HG03064 (cell line): Measurements from ENCODE around the gene FEZF1.

Experiments
- ATAC-seq: cut with Tn5 transposase; IDR thresholded peaks from one replicate; pipeline ENCODE4 v1.9.1; 2021; ENCODE audit warnings: low read depth; ENCODE audit not compliant: unreplicated experiment

The FEZF1 gene

DNA sequence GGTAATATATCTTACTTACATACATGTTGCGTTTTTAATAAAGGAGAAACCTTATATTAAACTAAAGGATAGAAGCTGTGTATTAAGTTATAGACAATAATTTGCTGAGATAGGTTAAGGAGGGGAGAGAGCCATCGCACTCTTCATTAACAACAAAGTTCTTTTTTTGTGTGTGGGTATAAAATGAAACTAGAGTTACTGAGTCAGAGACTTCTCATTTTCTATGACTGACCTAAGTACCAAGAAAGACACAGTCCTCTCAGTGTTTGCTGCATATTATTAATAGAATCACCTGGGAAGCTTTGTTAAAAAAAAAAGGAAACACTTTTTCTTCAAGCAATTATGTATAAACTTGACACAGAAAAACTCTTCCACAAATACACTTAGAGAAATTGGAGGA is 31.4 kb downstream of the FEZF1 start:
- ATAC-seq, result no peak

DNA sequence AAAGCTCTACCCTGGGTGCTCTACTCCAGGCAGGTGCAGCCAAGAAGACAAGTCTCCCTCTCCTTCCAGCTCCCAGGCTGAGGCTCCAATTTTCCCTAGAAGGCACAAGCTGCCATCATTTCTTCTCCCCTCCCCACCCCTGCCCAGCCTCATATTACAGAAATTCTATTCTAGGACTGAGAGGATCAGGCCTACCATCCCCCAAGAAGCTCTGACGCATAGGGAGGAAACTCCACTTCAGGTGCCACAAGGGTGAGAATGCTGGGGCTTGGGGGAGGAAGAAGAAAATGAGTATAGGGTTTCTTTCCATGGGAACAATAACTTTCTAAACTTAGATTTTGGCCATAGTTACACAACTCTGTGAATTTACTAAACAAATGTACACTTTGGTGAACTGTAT is 35.3 kb downstream of the FEZF1 start:
- ATAC-seq, result no peak

DNA sequence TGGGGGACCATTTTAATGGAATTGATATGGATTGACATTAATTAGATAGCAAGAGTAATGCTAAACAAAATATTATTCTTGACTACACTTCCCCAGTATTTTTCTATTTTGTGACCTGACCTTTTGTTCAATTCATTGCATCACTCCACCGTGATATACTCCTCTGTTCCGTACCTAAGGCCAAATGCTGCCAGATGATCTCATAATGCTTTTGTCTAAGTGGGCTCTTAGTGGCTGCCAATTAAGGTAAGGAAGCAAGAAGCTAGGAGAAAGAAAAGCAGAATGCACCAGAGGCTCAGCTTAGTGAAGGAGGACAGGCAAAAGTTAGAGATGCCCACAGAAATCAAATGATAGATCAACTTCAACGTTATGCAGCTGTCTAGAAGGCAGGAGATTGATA is 36.4 kb downstream of the FEZF1 start:
- ATAC-seq, result no peak

DNA sequence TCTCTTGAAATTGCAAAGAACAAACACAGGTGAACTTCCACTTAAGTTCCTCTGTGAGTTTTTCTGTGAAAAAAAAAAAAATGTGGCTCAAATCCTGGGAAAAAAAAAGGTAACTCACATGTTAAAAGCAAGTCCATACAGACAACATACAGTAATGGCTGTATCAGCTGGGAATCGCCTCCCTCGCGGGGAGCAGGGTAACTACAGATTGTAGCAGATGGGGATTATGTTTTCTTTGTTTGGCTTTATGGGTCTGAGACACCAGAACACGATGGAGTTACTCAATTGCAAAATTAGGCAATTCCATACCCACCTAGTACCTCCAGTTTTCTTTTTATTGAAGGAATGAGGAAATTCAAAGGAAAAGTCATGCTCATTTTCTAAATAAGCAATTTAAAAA is 42.3 kb downstream of the FEZF1 start:
- no peak for ATAC-seq

DNA sequence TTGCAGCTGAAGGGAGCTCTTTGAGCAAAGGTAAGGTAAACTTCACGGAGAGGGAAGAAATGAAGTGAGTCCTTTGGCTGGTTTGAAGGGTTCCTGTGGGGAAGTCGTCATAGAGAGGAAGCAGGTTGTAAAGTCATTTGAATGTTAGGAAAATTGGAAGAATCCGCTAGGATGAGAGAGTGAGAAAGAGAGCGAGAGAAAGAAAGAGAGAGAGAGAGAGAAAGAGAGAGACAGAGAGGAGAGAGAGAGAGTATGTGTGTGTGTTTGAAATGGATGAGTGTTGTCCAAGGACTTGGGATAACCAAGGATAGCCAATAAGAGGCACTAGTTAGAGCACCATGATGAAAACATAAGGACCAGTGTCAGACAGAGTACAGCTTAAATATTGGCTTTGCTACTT is 43.1 kb downstream of the FEZF1 start:
- ATAC-seq, result no peak

DNA sequence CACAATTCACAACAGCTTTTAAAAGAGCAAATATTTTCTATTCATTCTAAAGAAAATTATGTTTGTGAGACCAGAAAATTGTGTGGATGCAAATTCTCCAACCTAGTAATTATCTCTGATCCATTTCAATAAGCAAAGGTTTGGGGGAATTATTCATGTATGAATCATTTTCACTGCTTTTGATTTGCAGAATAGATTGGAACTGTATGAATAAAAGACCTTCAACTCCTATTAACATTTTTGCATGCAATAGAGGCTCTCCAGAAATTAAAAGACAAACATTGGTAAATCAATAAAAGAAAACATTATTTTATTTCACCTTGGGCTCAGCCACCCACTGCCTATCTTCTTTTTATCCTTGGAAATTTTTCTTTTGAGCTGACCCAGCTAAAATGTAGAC is 43.5 kb downstream of the FEZF1 start:
- no peak for ATAC-seq

DNA sequence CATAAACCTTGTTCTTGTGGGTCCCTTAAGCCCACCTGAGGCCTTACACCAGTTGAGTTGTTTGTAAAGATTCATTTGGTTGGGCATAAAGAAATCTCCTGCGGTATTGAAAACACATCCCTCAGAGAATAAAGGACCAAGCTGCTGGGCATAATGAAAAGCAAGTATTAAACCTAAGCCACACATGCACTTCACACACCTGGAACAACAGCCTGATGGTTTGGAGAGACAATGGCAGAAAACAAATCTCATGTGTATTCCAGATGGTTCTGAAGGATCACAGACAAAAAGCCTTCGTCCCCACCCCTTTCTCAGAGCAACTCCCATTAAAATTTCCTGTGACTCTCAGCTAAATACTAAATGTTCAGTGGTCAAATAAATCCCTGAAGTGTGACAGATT is 44.2 kb downstream of the FEZF1 start:
- ATAC-seq, result no peak

DNA sequence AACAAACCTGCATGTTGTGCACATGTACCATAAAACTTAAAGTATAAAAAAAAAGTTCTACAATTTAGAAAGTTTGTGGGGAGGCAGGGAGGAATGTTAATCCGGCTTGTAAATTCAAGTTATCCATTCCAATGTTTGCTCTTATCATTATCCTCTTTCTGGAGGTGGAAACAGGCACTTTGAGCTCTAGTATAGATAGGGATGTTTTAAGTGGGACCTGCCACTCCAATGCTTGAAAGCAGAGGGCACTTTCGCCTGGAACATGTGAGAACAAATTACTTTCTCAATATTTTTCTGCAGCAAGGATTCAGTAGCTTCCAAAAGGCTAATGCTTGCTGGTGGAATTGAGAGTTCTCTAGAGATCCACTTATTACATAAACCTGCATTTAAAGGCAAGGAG is 45.6 kb downstream of the FEZF1 start:
- ATAC-seq, result no peak

DNA sequence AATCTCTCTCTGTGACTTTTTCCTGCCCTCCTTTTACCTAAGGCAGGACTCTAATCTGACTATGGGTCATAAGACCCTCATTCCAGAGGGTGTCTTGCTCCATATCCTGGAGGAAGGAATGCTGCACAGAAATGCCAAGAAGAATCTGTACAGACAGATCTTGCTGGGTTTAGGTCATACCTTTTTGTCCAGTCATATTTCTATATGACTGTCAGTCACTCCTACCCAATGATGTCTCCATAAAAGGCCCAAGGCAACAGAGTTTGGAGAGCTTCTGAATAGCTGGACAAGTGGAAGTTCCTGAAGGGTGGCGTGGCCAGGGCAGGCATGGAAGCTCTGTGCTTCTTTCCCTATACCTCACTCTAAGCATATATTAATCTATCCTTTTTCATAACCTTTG is 47.5 kb downstream of the FEZF1 start:
- ATAC-seq, result no peak

DNA sequence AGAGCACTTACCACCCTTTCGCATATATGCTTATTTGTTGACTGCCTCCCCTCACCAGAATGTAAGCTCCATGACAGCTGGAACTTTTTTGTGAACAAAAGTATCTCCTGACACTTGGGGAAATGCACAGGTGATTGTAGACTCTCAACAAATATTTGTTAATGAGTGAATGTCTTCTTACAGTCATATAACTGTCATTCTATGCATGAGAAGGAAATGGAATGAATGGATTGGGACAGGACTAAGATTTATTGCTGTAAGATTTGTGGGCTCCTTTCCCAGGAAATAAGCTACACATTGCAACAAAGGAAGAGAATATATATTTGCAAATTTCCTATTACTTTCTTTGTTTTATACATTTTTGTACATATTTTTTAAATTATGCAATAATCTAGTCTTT is 48.5 kb downstream of the FEZF1 start:
- no peak for ATAC-seq

DNA sequence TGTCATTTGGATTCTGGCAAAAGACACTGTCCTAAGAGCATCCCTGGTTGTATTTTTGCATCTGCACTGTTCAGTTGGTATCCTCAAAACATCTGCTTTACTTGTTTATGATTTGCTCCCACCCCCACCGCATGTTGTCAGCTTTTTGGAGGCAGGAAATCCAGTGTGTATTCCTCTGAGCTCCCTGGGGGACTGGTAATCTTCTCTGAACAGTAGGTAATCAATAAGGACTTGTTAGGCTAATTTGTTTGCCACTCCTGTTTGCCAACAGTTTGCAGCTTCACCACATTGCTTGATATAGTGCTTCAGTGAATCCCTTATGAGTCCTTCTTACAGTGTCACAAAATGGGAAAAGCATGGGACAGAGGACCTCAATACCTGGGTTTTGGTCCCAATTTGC is 49.1 kb downstream of the FEZF1 start:
- no peak for ATAC-seq
